Astrocyte (in vitro differentiated cells and primary cell): Measurements from ENCODE around the gene OOEP. TPM values are rescaled to one million over a fixed set of nuclear protein-coding genes. Genes with fewer than 3 reads are reported as not detected.
A peak's percentile ranks its signal among the peaks of the same experiment; 100 is the strongest.

Source experiments
- DNase-seq: peaks from one replicate; pipeline ENCODE4 v3.0.0-alpha.2; 2010; ENCODE audit warnings: low read depth
- FAIRE-seq: peaks from 2 replicates; lab custom pipeline; 2011; peaks lifted over from hg19 to GRCh38; lab: Jason Lieb, UNC
- H2AFZ ChIP-seq: 2 replicates; pipeline ENCODE4 v1.6.0; 2012; ENCODE audit warnings: low read depth, low read length, inconsistent platforms
- H3K27ac ChIP-seq: 2 replicates; pipeline ENCODE4 v1.5.1; 2011; ENCODE audit warnings: low read depth, low read length, inconsistent platforms
- H3K27me3 ChIP-seq: 2 replicates; pipeline ENCODE4 v1.6.0; 2011; ENCODE audit warnings: low read length, inconsistent platforms; ENCODE audit not compliant: insufficient read depth
- H3K36me3 ChIP-seq: 2 replicates; pipeline ENCODE4 v1.5.1; 2011; ENCODE audit warnings: low read length, inconsistent platforms; ENCODE audit not compliant: insufficient read depth
- H3K4me1 ChIP-seq: 2 replicates; pipeline ENCODE4 v1.5.1; 2011; ENCODE audit warnings: low read length, inconsistent platforms; ENCODE audit not compliant: insufficient read depth
- H3K4me2 ChIP-seq: 2 replicates; pipeline ENCODE4 v1.6.0; 2012; ENCODE audit warnings: low read length, inconsistent platforms
- H3K4me3 ChIP-seq: 2 replicates; pipeline ENCODE4 v1.5.1; 2011; ENCODE audit warnings: low read depth, mild to moderate bottlenecking, low read length, inconsistent platforms; ENCODE audit not compliant: insufficient read depth
- H3K79me2 ChIP-seq: 2 replicates; pipeline ENCODE4 v1.6.0; 2012; ENCODE audit warnings: mild to moderate bottlenecking, low read length, inconsistent platforms; ENCODE audit not compliant: insufficient read depth
- H3K9ac ChIP-seq: 2 replicates; pipeline ENCODE4 v1.6.0; 2012; ENCODE audit warnings: mild to moderate bottlenecking, low read length, inconsistent platforms
- H3K9me3 ChIP-seq: 2 replicates; pipeline ENCODE4 v1.5.1; 2012; ENCODE audit warnings: low read depth, mild to moderate bottlenecking, low read length, inconsistent platforms; ENCODE audit not compliant: insufficient read depth
- H4K20me1 ChIP-seq: 2 replicates; pipeline ENCODE4 v1.6.0; 2012; ENCODE audit warnings: low read length, inconsistent platforms; ENCODE audit not compliant: insufficient read depth
- H3K27ac Mint-ChIP-seq: one replicate; pipeline ENCODE4 v1.8.0; 2021; ENCODE audit warnings: mild to moderate bottlenecking, mixed read lengths; ENCODE audit not compliant: unreplicated experiment
- H3K27me3 Mint-ChIP-seq: one replicate; pipeline ENCODE4 v1.8.0; 2021; ENCODE audit warnings: low read depth, mixed read lengths; ENCODE audit not compliant: unreplicated experiment
- H3K36me3 Mint-ChIP-seq: one replicate; pipeline ENCODE4 v1.8.0; 2021; ENCODE audit warnings: low read depth, mixed read lengths; ENCODE audit not compliant: unreplicated experiment
- H3K4me1 Mint-ChIP-seq: one replicate; pipeline ENCODE4 v1.8.0; 2021; ENCODE audit warnings: low read depth, mixed read lengths; ENCODE audit not compliant: unreplicated experiment
- H3K4me3 Mint-ChIP-seq: one replicate; pipeline ENCODE4 v1.8.0; 2021; ENCODE audit warnings: mild to moderate bottlenecking, moderate library complexity, mixed read lengths; ENCODE audit not compliant: unreplicated experiment
- H3K9me3 Mint-ChIP-seq: one replicate; pipeline ENCODE4 v1.8.0; 2021; ENCODE audit warnings: mild to moderate bottlenecking, mixed read lengths; ENCODE audit not compliant: unreplicated experiment
- CTCF ChIP-seq: IDR thresholded peaks from 2 replicates; pipeline ENCODE4 v1.5.1; 2011; ENCODE audit warnings: low read depth, mild to moderate bottlenecking, inconsistent platforms, low read length, moderate library complexity; ENCODE audit not compliant: insufficient read depth
- EZH2 ChIP-seq: IDR thresholded peaks from 2 replicates; pipeline ENCODE4 v1.6.1; 2012; ENCODE audit warnings: mild to moderate bottlenecking, low read length, inconsistent platforms; ENCODE audit not compliant: insufficient read depth
- total RNA-seq: library from RNA; stranded (reverse); gene quantifications from 2 replicates; pipeline ENCODE4 v1.2.1, GENCODE V29; 2021

The OOEP gene
- total RNA-seq, 1 donor from 2014 or later: not detected

DNA sequence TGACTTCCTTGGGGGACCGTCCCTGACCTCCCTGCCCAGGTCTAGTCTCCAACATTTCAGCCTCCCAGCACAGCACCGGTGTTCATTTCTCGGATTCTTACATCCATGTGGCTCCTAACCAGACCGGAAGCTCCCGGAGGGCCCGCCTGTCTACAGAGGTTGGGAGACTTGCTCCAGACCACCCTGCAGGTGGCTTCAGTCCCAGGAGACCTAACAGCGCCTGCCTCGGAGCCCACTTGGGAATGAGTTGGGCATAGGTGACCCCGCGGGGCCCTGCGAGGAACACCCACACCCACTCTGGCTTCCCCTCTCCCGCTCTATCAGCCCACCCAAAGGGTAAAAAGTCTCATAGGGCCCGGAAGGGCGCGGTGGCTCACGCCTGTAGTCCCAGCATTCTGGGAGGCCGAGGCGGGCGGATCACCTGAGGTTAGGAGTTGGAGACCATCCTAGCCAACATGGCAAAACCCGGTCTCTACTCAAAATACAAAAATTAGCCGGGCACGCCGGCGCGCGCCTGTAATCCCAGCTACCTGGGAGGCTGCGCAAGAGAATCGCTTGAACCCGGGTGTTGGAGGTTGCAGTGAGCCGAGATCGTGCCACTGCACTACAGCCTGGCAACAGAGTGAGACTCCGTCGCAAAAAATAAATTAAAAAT lies 21.0 kb downstream of the OOEP start:
- no peak overlapping the region for H3K27ac Mint-ChIP-seq
- no peak overlapping the region for H3K4me3 ChIP-seq
- no peaks in the 10 kb centered on the region for H3K4me1 Mint-ChIP-seq
- no peaks in the 10 kb centered on the region for H3K36me3 ChIP-seq
- peaks cover 2% of the 10 kb centered on the region for H3K27me3 Mint-ChIP-seq
- no peaks in the 10 kb centered on the region for H3K36me3 Mint-ChIP-seq
- no peak for FAIRE-seq
- peaks cover 3% of the 10 kb centered on the region for H3K9me3 Mint-ChIP-seq
- H2AFZ ChIP-seq: no peak overlapping the region
- no peaks in the 10 kb centered on the region for H4K20me1 ChIP-seq
- H3K27ac ChIP-seq: no peak overlapping the region
- peaks cover 23% of the 10 kb centered on the region for H3K27me3 ChIP-seq
- no peak overlapping the region for H3K9ac ChIP-seq
- no peaks in the 10 kb centered on the region for H3K9me3 ChIP-seq
- no peaks in the 10 kb centered on the region for H3K79me2 ChIP-seq
- TF ChIP-seq EZH2 (no peak), CTCF (no peak)
- H3K4me1 ChIP-seq: no peaks in the 10 kb centered on the region
- no peak for DNase-seq
- H3K4me3 Mint-ChIP-seq: no peak overlapping the region
- no peak overlapping the region for H3K4me2 ChIP-seq

DNA sequence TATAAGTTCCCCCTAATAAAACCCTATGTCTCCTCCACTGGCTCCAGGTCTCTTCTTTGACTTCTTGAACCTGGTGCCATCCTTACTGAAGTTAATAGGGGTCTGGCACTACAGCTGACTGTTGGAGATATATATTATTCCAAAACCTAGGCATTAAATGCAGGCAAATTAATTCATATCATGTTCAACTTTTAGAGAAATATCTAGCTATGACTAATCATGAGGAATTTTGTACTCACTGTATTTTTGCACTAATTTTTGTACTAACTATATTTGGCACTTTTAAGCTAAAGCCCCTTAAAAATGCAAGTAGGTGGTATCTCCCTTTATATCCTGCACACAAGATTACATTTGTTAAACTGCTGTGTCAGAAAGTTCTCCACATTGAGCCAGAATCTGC lies 26.5 kb downstream of the OOEP start:
- Mint-ChIP-seq H3K4me3 (no peak overlapping the region), H3K4me1 (no peaks in the 10 kb centered on the region), H3K27me3 (no peaks in the 10 kb centered on the region), H3K27ac (no peak overlapping the region), H3K9me3 (peaks cover 3% of the 10 kb centered on the region), H3K36me3 (no peaks in the 10 kb centered on the region)
- Histone ChIP-seq H3K27ac (no peak overlapping the region), H3K79me2 (no peaks in the 10 kb centered on the region), H3K4me2 (no peak overlapping the region), H3K9ac (no peak overlapping the region), H2AFZ (no peak overlapping the region), H3K4me1 (no peaks in the 10 kb centered on the region), H3K9me3 (no peaks in the 10 kb centered on the region), H4K20me1 (no peaks in the 10 kb centered on the region), H3K27me3 (peaks cover 4% of the 10 kb centered on the region), H3K36me3 (no peaks in the 10 kb centered on the region), H3K4me3 (no peak overlapping the region)
- FAIRE-seq (peak; percentile 13), DNase-seq (no peak)
- TF ChIP-seq EZH2 (no peak), CTCF (no peak)

GRCh38 chr6:73342174-73342573 lies 27.5 kb downstream of the OOEP start:
- Histone ChIP-seq H3K9me3 (no peaks in the 10 kb centered on the region), H4K20me1 (no peaks in the 10 kb centered on the region), H3K4me1 (no peaks in the 10 kb centered on the region), H3K36me3 (no peaks in the 10 kb centered on the region), H3K79me2 (no peaks in the 10 kb centered on the region), H3K4me2 (no peak overlapping the region), H3K9ac (no peak overlapping the region), H2AFZ (no peak overlapping the region), H3K27ac (no peak overlapping the region), H3K4me3 (no peak overlapping the region), H3K27me3 (peaks cover 1% of the 10 kb centered on the region)
- H3K4me1 Mint-ChIP-seq: no peaks in the 10 kb centered on the region
- H3K27ac Mint-ChIP-seq: no peak overlapping the region
- no peak for DNase-seq
- H3K27me3 Mint-ChIP-seq: no peaks in the 10 kb centered on the region
- no peak for TF ChIP-seq CTCF
- TF ChIP-seq EZH2: no peak
- H3K36me3 Mint-ChIP-seq: no peaks in the 10 kb centered on the region
- peaks cover 3% of the 10 kb centered on the region for H3K9me3 Mint-ChIP-seq
- H3K4me3 Mint-ChIP-seq: no peak overlapping the region
- FAIRE-seq: no peak
